GM19351 (cell line): ENCODE data around the gene ANKMY1.

Experiments
- ATAC-seq: cut with Tn5 transposase; IDR thresholded peaks from one replicate; pipeline ENCODE4 v1.9.1; 2021; ENCODE audit warnings: mild to moderate bottlenecking, moderate library complexity; ENCODE audit not compliant: unreplicated experiment

ANKMY1 gene

DNA sequence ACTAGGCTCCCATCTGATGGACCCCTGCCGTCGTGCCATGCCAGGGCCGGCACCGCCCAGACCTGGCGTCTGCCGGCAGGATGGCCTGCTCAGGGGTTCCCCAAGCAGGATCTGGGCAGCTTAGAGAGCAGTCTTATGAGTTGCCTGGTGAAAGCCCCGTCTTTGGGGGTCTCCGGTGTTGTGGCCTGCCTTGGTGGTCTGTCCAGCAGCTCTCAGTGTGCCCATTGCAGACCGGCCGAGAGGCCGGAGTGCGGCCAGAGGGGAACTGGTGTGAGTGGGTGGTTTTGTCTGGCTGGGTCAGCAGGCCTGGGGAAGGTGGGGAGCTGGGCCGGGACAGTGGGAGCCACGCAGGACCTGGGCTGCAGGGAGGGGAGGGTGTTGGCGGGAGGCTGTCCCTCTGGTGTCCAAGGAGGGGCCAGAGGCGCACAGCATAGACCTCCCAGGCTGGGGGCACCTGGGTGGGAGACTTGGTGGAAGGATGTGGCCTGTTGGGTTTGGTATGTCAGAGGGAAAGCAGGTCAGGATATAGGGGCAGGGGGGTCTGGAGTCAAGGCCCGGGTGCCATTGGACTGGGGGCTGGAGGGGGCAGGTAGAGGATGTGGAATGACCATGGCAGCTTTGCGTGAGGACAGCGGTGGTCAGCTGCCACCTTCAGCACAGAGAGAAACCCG lies 105.9 kb downstream of the ANKMY1 start:
- ATAC-seq, result no peak

DNA sequence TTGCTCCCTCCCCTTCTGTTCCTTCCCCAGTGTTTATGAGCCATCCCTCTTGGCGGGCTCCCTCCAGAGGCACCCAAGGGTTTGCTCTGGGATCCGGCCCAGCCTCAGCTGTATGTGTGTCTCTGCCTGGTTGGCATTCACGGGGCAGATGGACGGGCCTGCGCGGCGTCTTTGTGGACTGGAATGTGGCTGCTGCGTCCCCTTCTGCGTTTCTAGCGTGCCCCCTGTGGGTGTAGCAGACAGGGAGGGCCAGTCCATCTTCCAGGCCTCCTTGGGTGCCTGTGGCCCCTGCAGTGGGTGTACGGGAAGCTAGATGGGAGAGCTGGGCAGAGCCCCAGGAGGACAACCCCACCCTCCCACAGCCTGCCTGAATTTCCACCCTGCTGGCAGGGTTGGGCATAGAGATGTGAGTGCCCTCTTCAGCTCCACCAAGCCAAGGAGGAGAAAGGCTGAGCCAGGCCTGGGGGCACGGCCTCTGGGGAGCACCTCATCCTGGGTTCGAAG lies 106.6 kb downstream of the ANKMY1 start:
- no peak for ATAC-seq

DNA sequence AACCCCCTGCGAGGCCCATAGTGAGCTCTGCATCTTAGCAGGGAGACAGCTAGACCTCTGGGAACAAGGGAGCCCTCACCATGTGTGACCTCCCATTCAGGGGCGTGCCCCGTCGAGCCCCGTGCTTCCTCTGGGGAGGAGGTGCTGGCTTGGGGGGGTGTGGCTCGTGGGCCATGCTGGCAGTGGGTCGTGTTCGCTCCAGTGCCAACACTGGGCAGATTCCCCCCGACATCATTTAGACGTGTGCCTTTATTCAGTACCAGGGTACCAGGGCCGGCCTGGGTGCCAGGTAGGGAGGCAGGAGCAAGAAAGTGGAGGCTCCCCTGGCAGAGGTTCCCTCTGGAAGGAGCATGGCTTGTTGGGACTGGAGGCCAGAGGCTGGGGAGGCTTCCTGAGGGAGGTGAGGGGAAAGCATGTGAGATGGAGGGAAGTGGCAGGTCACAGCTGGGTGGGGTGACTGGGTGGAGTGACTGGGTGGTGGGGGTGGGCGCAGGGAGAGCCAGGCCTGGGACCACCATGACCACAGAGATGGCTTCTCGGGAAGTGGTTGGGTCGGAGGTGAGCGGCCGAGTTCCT lies 107.2 kb downstream of the ANKMY1 start:
- ATAC-seq, result no peak

DNA sequence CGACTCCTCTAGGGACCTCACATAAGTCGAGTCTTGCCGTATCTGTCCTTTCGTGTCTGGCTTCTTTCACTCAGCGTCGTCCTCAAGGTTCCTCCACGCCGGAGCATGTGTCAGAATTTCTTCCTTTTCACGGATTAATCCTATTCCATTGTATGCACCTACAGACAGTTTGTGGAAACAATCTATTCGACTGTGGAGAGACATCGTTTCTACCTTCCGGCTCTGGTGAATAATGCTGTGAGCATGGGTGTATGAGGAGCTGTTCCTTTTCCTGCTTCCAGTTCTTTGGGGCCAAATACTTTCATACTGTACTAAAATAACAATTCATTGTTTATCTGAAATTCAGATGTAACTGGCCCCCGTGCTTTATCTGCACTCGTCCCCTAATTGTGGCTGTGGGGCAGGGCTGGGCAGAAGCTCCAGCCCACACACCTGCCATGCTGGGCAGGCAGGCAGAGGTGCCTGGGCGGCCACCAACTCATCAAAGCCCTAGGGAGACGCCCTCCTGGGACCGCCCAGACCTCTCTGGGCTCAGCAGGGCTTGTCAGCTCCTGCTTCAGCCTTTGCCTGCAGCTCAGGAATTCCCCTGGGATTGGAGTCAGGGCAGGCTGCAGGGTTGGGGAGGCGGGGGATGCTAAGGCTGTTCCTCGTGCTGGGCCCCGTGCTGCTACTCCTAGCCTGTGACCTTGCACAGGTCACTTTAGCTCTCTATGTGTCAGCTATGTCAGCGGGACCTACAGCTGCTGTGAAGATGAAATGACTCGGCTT lies 107.8 kb downstream of the ANKMY1 start:
- no peak for ATAC-seq

DNA sequence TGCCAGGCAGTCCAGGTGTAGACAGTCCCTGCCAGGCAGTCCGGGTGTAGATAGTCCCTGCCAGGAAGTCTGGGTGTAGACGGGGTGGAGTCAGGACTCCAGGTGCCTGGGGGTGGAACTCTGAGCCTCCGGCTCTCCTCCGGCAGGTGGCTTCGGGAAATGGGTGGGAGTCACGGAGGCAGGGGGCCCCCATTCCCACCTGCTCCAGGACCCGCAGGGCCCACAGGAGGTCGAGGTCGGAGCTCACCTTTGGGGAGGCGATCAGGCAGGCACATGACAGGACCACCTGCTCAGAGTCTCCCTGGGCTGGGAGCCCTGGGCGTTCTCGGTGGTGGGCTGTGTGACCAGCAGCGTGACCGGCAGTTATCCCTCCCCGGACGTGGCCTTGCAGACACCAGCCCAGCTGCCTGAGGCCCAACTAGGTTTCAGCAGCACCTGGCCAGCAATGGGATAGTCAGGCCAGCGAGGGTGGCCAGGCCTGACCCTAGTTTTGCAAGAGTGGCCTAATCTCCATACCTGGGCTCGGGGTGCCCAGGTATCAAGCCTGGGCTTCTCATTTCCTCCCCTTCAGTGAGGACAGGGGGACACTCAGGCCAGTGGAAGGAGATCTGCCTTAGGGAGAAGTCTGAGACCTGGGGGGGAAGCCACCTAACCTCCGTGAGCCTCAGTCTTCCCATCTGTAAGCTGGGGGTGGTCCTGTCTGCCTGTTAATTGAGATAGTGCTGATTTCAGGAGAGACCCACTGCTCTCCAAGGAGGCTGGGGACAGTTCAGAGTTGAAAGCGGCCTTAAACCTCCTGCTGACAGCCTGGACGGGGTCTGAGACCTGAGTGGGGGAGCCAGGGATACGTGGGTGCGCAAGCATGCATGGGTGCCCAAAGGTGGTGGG lies 109.2 kb downstream of the ANKMY1 start:
- ATAC-seq, result no peak

DNA sequence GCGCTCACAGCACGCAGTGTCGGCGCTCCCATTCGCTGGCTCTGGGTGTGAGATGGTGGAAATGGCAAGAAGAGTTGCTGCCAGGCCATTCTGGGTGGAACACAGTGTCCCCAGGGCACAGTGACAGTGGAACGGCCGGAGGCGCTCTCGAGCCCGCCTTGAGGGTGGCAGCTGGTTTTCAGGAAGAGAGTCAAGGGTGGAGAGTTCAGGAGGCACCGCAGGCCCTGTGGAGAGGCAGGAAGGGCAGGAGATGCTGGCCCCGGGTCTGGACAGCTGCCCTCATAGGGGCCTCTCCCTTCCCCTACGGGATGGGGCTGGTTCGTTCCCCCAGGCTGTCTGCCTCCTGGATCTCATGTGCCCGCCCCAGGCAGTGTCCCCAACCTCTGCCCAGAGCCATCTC lies 109.9 kb downstream of the ANKMY1 start:
- no peak for ATAC-seq

DNA sequence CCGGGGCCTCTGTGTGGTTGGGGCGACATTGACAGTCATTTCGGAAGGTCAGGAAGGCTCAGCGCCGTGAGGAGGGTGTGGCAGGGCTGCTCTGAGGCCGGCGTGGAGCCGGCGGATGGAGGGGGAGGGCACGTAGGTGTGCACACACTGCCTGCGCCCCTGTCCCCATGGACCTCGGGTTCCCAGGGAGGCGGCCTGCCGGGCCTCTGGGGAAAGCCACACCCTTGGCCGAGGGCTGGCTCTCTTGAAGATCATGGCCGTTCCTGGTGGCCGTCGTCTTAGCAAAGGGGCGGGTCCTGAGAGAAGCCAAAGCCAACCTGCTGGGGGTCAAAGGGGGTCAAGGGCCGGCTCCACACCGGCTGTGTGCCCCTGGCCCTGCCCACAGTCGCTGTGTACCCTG lies 110.5 kb downstream of the ANKMY1 start:
- ATAC-seq, result no peak

DNA sequence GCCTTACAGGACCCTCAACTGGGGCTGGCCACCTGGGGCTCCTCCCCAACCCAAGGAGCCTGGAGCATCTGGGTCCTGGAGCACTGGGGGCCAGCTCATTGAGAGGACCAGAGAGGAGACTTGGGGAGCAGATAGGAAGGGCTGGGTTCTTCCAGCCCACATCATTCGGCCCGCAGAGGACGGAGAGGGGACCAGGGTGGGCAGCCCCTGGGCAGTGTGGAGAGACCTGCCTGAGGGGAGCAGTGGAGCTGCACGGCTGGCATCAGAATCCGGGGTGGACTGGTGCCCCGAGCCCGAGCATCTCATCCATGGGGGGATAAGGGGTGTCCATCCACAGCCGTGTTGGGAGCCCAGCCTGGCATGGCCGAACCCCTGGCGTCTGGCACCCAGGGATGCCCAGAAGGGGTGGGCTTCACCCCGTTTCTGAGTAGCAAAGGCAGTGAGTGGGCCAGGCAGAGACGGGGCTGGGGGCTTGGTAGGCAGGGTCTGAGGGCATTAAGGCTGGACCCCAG lies 111.1 kb downstream of the ANKMY1 start:
- no peak for ATAC-seq

DNA sequence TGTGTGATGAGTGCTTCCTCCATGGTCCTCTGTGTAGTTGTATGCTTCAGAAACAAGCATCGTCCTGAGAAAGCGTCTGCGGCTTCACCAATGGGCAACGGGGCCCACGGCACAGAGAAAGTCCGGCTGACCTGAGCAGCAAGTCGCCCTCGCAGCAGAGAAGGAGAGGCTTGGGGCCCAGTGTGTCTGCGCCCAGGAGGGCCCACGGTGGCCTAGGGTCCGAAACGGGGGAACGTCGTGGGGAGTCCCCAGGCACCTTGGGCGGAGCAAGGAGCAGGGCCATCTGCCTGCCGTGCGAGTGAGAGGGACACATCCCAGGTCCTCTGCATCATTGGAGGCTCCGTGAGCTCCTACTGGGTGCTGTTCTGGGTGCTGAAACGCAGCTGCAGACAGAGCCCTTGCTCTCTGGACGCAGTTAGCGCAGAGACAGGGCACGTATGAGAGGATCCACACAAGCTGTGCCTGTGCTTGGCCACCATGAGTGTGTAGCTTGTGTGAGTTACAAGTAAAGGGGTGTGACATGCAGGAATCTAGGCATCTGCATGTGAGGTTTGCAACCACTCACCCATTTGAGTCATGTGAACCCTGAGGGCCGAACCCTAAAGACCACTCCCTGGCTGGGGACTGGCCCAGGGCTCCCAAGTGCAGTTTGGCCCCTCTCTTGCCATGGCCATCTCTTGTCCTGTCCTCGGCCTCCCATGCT lies 111.7 kb downstream of the ANKMY1 start:
- ATAC-seq, result no peak

DNA sequence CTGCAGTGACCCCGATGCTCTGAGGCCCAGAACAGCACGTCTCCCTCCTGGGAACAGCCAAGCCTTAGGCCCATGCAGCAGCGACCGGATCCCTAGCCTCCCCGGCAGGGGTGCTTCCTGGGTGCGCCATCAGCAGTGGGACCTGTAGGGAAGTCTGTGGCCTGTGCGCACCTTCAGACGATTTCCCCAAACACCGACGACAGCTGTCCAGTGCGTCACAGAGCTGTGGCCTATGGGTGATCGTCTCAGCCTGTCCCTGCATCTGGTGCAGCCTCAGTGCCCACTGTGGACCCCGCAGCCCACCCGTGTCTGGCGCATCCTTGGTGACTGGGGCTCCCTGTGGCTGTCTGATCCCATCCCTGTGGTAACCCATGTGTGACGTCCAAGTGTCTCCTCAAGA lies 113.3 kb downstream of the ANKMY1 start:
- no peak for ATAC-seq

DNA sequence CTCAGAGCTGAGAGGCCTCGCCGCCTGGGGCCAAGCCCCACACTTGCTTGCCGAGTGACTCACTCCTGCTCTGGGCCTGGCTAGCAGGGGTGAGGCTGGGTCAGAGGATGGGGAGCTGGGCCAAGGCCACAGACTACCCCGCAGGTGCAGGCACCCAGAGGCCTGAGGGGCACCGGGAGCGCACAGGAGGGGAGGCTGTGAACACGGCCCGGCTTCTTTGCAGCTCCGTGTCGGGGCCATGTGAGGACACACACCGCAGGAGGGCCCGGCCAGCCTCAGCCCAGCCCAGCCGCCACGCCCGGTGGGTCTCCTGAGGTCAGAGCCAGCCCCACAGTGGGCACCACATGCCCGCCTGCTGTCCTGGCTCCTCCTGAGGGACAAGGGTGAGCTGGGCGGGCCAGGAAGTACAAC lies 113.9 kb downstream of the ANKMY1 start:
- ATAC-seq, result no peak

DNA sequence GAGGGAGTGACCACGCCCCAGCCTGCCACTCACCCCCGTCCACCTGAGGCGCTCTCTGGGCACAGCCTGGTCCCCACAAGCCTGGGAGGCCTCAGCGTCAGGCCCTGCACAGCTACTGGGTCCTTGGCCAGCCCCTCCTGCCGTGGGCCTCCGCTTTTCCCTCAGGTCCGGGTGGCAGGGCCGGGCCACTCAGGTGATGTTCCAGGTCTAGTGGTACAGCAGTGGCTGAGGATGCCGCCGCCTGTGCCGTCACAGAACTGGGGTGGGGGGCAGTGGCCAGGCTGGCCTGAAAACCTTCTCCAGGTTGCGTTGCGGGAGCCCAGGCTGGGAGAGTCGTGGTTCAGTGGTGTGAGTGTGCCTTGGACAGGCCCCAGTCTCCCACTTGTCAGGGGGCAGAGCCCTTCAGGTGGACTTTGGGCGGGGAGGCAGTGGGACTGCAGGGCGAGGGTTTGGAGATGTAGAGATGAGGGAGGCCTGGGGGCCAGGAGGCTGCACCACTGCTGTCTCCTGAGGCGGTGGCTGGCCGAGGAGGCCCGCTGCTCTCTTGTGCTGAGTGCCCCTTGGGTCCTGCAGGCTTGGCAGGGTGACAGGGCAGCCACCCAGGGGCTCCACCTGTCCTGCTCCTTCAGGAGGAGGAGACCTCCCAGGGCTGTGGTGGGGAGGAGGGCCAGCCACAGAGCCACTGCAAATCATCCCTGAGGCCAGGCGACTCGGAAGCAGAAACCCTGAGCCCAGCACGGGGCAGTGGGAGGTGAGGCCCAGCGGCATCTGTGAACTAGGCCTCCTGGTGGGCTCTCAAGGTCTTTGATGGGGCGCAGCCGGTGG lies 114.7 kb downstream of the ANKMY1 start:
- ATAC-seq, result no peak

DNA sequence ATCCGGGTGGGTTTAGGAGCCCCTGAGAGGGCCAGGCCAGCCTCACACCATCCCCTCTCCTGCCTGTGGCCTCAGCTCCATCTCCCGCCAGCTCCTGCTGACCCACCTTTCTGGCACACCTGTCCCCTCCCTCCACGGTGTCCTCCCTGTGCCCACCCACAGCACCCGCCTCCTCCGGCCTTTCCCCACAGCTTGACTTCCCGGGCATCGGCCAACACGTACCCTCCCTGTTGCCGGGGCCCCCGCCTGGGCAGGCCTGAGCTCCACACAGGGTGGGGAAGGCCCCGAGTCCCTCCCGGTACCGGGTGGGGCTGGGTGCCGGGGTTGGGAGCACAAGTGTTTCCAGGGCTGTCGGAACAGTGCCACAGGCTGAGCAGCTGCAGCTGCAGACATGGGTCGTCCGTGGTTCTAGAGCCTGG lies 115.8 kb downstream of the ANKMY1 start:
- no peak for ATAC-seq

DNA sequence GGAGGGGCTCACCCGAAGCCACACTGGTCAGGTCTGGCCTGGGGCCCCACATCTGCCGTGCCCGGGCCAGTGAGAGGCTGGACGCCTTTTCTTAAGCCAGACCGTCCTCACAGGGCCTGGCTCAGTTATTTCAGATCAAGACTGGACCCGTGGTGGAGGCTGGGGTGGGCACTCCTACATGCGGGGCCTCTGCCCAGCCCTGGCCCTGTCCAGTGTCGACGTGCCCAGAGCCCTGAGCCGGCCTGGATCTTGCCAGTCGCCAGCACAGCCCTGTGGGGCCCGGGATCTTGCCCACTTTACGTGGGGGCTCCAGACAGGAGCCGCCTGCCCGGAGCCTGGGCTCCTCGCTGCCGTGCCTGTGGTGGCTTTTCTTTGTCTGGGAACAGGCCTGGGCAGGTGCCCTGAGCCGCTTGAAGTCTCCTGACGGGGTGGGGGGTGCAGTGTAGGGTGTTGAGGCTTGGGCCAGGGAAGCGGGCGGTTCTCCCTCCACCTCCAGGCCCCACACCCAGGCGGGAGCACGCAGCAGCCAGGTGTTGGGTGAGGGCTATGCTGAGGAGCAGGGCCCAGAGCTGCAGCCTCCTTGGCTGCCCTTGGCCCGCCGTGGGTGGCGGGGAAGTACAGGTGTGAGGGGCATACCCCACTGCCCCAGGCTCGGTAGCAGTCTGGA lies 116.3 kb downstream of the ANKMY1 start:
- no peak for ATAC-seq

DNA sequence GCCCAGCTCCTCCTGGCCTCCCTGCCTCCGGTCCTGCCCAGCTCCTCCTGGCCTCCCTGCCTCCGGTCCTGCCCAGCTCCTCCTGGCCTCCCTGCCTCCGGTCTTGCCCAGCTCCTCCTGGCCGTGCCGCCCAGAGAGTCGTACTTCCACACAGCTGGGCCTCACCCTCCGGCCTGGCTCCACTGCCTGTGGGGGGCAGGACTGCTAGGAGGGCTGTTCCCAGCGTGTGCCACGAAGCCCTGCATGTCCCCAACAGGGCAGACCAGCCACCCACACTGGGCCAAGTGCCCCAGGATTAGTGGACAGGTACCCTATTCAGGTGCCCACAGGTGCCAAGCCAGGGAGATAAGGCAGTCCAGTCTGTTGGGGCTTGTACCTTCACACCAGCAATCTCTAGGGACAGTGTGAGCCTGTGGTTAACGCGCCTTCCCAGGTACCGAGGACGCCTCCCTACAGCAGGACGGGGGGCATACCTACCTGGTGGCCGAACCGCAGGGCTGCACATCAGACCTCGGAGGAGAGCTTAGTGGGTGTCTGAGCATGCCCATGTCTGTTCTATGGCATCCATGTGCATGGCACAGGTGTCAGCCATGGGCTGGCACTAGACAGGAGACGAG lies 117.0 kb downstream of the ANKMY1 start:
- no peak for ATAC-seq

DNA sequence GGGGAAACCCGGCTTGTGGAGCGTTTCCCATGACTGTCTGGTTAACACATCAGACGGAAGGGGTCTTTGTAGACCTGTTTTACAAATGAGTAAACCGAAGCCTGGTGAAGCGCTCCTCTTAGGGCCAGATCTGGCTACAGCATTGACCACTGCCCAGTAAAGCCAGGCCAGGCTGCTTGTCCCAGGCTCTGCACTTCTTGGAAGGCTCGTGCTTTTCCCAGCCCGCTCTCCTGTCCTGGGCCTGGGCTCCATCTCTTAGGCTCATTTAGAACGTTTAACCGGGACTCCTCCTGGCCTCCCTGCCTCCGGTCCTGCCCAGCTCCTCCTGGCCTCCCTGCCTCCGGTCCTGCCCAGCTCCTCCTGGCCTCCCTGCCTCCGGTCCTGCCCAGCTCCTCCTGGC lies 117.5 kb downstream of the ANKMY1 start:
- no peak for ATAC-seq

DNA sequence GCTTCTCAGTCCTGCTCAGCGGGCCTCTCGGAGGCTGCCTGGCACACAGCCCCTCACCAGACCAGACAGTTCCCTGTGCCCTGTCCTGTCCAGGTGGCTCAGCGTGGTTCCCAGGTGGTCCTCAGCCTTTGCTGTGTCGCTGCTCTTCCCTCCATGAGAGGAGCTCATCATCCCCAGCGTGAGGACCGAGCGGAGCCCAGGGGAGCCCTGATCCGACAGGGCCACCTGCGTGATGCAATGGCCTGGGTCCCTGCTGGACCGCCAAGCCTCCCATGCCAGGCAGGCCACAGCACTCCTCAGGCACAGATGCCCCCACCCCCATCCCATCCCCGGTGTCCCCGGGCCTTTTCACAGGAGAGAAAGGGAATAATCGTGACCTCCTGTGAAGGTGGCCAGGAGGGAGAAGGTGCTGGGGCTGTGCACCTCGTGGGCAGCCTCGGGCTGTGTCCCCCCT lies 118.1 kb downstream of the ANKMY1 start:
- no peak for ATAC-seq
